ENCODE measurements around the gene SUPT5H. TPM values are rescaled to one million over a fixed set of nuclear protein-coding genes. Genes with fewer than 3 reads are reported as not detected.

Gene SUPT5H
- total and polyA plus RNA-seq, 2 experiments from 2014 or later: 71.6 to 184 TPM

DNA sequence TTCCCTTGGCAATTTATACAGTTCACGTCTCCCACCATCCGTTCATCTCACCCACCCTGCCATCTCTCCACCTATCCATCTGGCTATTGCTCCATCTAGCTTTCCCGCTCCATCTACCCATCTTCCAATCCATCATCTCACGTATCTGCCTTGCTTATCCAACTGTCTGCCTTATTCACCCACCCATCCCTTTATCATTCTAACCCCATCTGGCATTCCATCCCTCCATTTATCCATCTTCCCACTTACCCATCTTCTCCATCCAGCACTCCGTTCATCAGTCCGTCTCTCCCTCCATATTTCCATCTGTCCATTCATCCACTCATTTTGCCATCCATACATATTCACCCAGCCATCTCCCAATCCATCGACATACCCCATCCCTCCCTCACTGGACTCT lies 19.6 kb upstream of the SUPT5H start:
- Histone ChIP-seq H4K20me1 (ENCODE audit: insufficient read depth, poor library complexity, severe bottlenecking) (no peaks in the 10 kb centered on the region), H3K9me3 (ENCODE audit: low read depth) (no peaks in the 10 kb centered on the region), H3K79me2 (peaks cover 3% of the 10 kb centered on the region), H3K4me2 (no peak overlapping the region), H3K36me3 (replicated peaks; ENCODE audit: insufficient read depth, low read depth) (no peaks in the 10 kb centered on the region), H2AFZ (no peak overlapping the region), H3K27ac (no peak overlapping the region), H3K4me1 (ENCODE audit: insufficient read depth) (peaks cover 20% of the 10 kb centered on the region), H3K9me2 (replicated peaks; ENCODE audit: insufficient read depth) (no peaks in the 10 kb centered on the region), H3K27me3 (no peaks in the 10 kb centered on the region), H3K4me3 (no peak overlapping the region)
- 92% methylated on average over 7 of the region's 7 CpGs for WGBS (ENCODE audit: low lambda C conversion rate, missing lambda C conversion rate)
- TF ChIP-seq, protein P1, sequence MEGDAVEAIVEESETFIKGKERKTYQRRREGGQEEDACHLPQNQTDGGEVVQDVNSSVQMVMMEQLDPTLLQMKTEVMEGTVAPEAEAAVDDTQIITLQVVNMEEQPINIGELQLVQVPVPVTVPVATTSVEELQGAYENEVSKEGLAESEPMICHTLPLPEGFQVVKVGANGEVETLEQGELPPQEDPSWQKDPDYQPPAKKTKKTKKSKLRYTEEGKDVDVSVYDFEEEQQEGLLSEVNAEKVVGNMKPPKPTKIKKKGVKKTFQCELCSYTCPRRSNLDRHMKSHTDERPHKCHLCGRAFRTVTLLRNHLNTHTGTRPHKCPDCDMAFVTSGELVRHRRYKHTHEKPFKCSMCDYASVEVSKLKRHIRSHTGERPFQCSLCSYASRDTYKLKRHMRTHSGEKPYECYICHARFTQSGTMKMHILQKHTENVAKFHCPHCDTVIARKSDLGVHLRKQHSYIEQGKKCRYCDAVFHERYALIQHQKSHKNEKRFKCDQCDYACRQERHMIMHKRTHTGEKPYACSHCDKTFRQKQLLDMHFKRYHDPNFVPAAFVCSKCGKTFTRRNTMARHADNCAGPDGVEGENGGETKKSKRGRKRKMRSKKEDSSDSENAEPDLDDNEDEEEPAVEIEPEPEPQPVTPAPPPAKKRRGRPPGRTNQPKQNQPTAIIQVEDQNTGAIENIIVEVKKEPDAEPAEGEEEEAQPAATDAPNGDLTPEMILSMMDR (IDR thresholded peaks at IDR 0.05; ENCODE audit: poor library complexity): no peak
- TF ChIP-seq EZH2phosphoT487 (IDR thresholded peaks at IDR 0.05; ENCODE audit: low read depth, severe bottlenecking, unreplicated experiment) (no peak), EZH2 (IDR thresholded peaks at IDR 0.05; ENCODE audit: borderline replicate concordance) (no peak)
- no peak for DNase-seq (ENCODE audit: low spot score)

DNA sequence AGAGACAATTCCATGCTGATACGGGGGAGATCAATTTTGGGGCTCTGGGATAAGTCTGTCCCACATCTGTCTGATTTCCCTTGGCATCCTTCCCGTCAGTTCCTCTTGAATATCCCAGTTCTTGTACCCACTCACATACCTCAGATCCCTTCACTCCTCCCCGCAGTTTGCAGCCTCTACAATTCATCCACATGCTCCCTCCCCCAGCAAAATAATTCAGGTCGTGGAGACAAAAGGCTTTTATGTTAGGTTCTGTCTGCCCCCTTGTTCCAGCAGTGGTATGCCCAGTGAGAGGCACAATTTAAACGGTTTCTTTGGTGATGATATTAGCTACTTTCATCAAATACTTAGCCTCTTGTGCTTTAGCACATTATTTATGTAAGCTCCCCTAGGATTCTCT lies 19.2 kb upstream of the SUPT5H start:
- Histone ChIP-seq H3K9me3 (ENCODE audit: low read depth) (no peaks in the 10 kb centered on the region), H3K36me3 (replicated peaks; ENCODE audit: insufficient read depth, low read depth) (no peaks in the 10 kb centered on the region), H3K79me2 (peaks cover 3% of the 10 kb centered on the region), H3K9me2 (replicated peaks; ENCODE audit: insufficient read depth) (no peaks in the 10 kb centered on the region), H3K27ac (no peak overlapping the region), H3K27me3 (no peaks in the 10 kb centered on the region), H3K4me1 (ENCODE audit: insufficient read depth) (peaks cover 20% of the 10 kb centered on the region), H3K4me3 (no peak overlapping the region), H4K20me1 (ENCODE audit: insufficient read depth, poor library complexity, severe bottlenecking) (no peaks in the 10 kb centered on the region), H2AFZ (no peak overlapping the region), H3K4me2 (no peak overlapping the region)
- no peak for TF ChIP-seq EZH2 (IDR thresholded peaks at IDR 0.05; ENCODE audit: borderline replicate concordance)
- TF ChIP-seq, protein P1 (IDR thresholded peaks at IDR 0.05; ENCODE audit: poor library complexity): no peak
- TF ChIP-seq EZH2phosphoT487 (IDR thresholded peaks at IDR 0.05; ENCODE audit: low read depth, severe bottlenecking, unreplicated experiment): no peak
- DNase-seq (ENCODE audit: low spot score): no peak
- 91% methylated on average over 5 of the region's 5 CpGs for WGBS (ENCODE audit: low lambda C conversion rate, missing lambda C conversion rate)

DNA sequence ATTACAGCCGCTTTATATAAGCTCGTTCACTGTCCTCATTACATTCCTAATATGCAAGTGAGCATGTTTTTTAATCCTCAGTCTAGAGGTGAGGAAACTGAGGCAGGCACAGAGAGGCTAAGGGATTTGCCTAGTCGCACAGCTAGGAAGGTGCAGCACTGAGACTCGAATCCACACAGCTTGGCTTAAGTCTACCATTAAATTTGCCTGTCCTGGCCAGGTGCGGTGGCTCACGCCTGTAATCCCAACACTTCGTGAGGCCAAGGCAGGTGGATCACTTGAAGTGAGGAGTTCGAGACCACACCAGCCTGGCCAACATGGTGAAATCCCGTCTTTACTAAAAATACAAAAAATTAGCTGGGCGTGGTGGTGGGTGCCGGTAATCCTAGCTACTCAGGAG lies 17.7 kb upstream of the SUPT5H start:
- WGBS (ENCODE audit: low lambda C conversion rate, missing lambda C conversion rate): 96% methylated on average over 11 of the region's 11 CpGs
- H2AFZ ChIP-seq: no peak overlapping the region
- H4K20me1 ChIP-seq (ENCODE audit: insufficient read depth, poor library complexity, severe bottlenecking): no peaks in the 10 kb centered on the region
- H3K79me2 ChIP-seq: peaks cover 3% of the 10 kb centered on the region
- H3K36me3 ChIP-seq (replicated peaks; ENCODE audit: insufficient read depth, low read depth): no peaks in the 10 kb centered on the region
- H3K9me2 ChIP-seq (replicated peaks; ENCODE audit: insufficient read depth): no peaks in the 10 kb centered on the region
- no peaks in the 10 kb centered on the region for H3K9me3 ChIP-seq (ENCODE audit: low read depth)
- H3K4me3 ChIP-seq: no peak overlapping the region
- DNase-seq (ENCODE audit: low spot score): no peak
- no peak for TF ChIP-seq EZH2phosphoT487 (IDR thresholded peaks at IDR 0.05; ENCODE audit: low read depth, severe bottlenecking, unreplicated experiment)
- H3K4me1 ChIP-seq (ENCODE audit: insufficient read depth): peaks cover 20% of the 10 kb centered on the region
- H3K4me2 ChIP-seq: peak overlapping the region; percentile 61
- H3K27me3 ChIP-seq: no peaks in the 10 kb centered on the region
- H3K27ac ChIP-seq: peak overlapping the region; percentile 90

DNA sequence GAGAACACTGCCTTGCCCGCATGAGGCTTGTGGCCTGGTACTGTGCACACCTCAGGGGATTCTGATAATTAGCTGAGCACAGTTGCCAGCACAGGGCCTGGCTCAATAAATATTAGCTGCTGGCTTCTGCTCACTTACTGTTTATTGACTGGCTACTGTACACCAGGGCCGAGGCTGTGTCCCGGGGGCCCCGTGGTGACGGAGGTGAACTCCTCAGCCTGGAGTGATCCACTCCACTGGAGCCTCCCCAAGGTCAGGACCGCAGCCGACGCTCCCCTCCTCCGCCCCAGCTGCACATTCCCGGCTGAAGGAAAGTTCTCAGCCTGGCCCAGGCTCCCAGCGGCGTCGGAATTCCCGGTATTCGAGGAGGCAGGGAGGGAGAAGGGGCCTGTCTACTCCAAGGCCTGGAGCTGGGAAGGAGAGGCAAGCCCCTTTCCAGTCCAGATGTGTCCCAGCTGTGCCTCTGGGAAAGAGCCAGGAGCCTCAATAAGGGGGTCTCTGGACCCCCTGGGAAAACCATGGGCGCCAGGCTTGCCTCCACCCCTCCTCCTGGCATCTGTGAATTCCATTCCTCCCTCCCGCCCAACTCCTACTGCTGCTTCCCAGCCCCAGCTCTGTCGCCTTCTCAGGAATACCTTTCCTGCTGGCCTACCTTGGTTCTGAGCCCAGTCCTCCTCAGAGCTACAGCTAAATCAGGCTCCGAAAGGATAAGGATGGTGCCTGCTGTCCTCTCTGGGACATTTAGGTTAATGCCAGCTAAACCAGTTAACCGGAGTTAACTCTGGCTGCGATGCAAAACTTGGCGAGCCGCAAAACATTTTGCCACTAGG lies 16.9 kb upstream of the SUPT5H start:
- TF ChIP-seq, protein P1 (IDR thresholded peaks at IDR 0.05; ENCODE audit: poor library complexity): no peak
- no peak for TF ChIP-seq EZH2phosphoT487 (IDR thresholded peaks at IDR 0.05; ENCODE audit: low read depth, severe bottlenecking, unreplicated experiment)
- no peak for TF ChIP-seq EZH2 (IDR thresholded peaks at IDR 0.05; ENCODE audit: borderline replicate concordance)
- H3K9me3 ChIP-seq (ENCODE audit: low read depth): no peaks in the 10 kb centered on the region

More for the DNA sequence above, 16.9 kb upstream of the SUPT5H start:
- Histone ChIP-seq H3K9me2 (replicated peaks; ENCODE audit: insufficient read depth) (no peaks in the 10 kb centered on the region), H2AFZ (no peak overlapping the region), H4K20me1 (ENCODE audit: insufficient read depth, poor library complexity, severe bottlenecking) (no peaks in the 10 kb centered on the region), H3K36me3 (replicated peaks; ENCODE audit: insufficient read depth, low read depth) (no peaks in the 10 kb centered on the region), H3K27ac (peak overlapping the region; percentile 90), H3K79me2 (peaks cover 6% of the 10 kb centered on the region), H3K4me2 (peak overlapping the region; percentile 61), H3K4me3 (no peak overlapping the region), H3K27me3 (no peaks in the 10 kb centered on the region), H3K4me1 (ENCODE audit: insufficient read depth) (peaks cover 20% of the 10 kb centered on the region)
- peak; percentile 86 for DNase-seq (ENCODE audit: low spot score)
- 21% methylated on average over 22 of the region's 23 CpGs for WGBS (ENCODE audit: low lambda C conversion rate, missing lambda C conversion rate)

Measured in hepatocyte (in vitro differentiated cells).